Anterior cingulate cortex (tissue), 58 donors: ENCODE measurements around the gene ZNF664.
A peak's percentile ranks its signal among the peaks of the same experiment; 100 is the strongest.

Experiments used
- DNase-seq, 58 donors: peaks; one replicate each; lab custom pipeline; 2025; lab: John Stamatoyannopoulos, UW

Gene ZNF664

GRCh38 chr12:123956249-123956648 is 16.8 kb upstream of the ZNF664 start:
- no peak for DNase-seq

GRCh38 chr12:123957196-123957595 is 15.8 kb upstream of the ZNF664 start:
- DNase-seq, result no peak

GRCh38 chr12:123958462-123958861 is 14.6 kb upstream of the ZNF664 start:
- no peak for DNase-seq

GRCh38 chr12:123958876-123959275 is 14.1 kb upstream of the ZNF664 start:
- DNase-seq, result no peak

GRCh38 chr12:123960029-123960735 is 12.8 kb upstream of the ZNF664 start:
- DNase-seq, result no peak

GRCh38 chr12:123960856-123961255 is 12.2 kb upstream of the ZNF664 start:
- no peak for DNase-seq

- DNase-seq, result no peak
These were observed 11.2 kb upstream of the ZNF664 start for GRCh38 chr12:123961585-123962345.

GRCh38 chr12:123962513-123962912 is 10.5 kb upstream of the ZNF664 start:
- no peak for DNase-seq

GRCh38 chr12:123963821-123964220 is 9.2 kb upstream of the ZNF664 start:
- DNase-seq, result no peak

- DNase-seq, result no peak
These were observed 7.6 kb upstream of the ZNF664 start for GRCh38 chr12:123965382-123965781.

GRCh38 chr12:123966596-123966995 is 6.4 kb upstream of the ZNF664 start:
- no peak for DNase-seq

- DNase-seq, result no peak
These were observed 5.9 kb upstream of the ZNF664 start for GRCh38 chr12:123967121-123967586.

- DNase-seq, result no peak
These were observed 1.6 kb upstream of the ZNF664 start for GRCh38 chr12:123971449-123971769.

- peak in 20 of 58 donors; percentile 14 to 56 (median 33) for DNase-seq
These were observed 1.1 kb upstream of the ZNF664 start for GRCh38 chr12:123971770-123972456.

- DNase-seq, result peak in 23 of 58 donors; percentile 16 to 75 (median 36)
These were observed 732 bp downstream of the ZNF664 start for GRCh38 chr12:123973552-123974341.

- no peak for DNase-seq
These were observed 3.3 kb downstream of the ZNF664 start for GRCh38 chr12:123976227-123976826.

GRCh38 chr12:123979566-123979965 is 6.6 kb downstream of the ZNF664 start:
- no peak for DNase-seq

GRCh38 chr12:123982269-123982668 is 9.3 kb downstream of the ZNF664 start:
- DNase-seq, result no peak

GRCh38 chr12:123983822-123984485 is 10.9 kb downstream of the ZNF664 start:
- DNase-seq, result peak in 25 of 58 donors; percentile 9 to 66 (median 32)

GRCh38 chr12:123984903-123985302 is 11.9 kb downstream of the ZNF664 start:
- DNase-seq, result peak in 2 of 58 donors; percentile 11 to 20
